Endothelial cell of umbilical vein (primary cell): Measurements from ENCODE around the gene ATF1. TPM values are rescaled to one million over a fixed set of nuclear protein-coding genes. Genes with fewer than 3 reads are reported as not detected.
A peak's percentile ranks its signal among the peaks of the same experiment; 100 is the strongest.

ENCODE experiments used
- BruUV-seq: library from RNA; stranded (reverse); fragments of 400-500 nt; replicated peaks from 2 replicates; lab custom pipeline; 2021; lab: Mats Ljungman, UMichigan
- CTCF ChIA-PET: fragments of 300-600, 350-600 bp; sonication (Branson Sonifier 250); formaldehyde crosslinking; loops from one replicate; lab custom pipeline; 2021; ENCODE audit warnings: antibody characterized with exemption, inconsistent platforms; lab: Charles Lee
- POLR2A ChIA-PET: fragments of 300-600, 350-600 bp; sonication (Branson Sonifier 250); formaldehyde crosslinking; loops from one replicate; lab custom pipeline; 2021; ENCODE audit warnings: antibody characterized with exemption, inconsistent platforms; lab: Charles Lee
- DNase-seq: peaks from one replicate; pipeline ENCODE4 v3.0.0-alpha.2; 2011; ENCODE audit warnings: low read depth, low spot score
- FAIRE-seq: peaks from 2 replicates; lab custom pipeline; 2011; peaks lifted over from hg19 to GRCh38; lab: Jason Lieb, UNC
- H2AFZ ChIP-seq: 2 replicates; pipeline ENCODE4 v1.6.0; 2012; ENCODE audit warnings: low read depth, low read length, control low read depth, inconsistent platforms
- H3K27ac ChIP-seq: 2 replicates; pipeline ENCODE4 v1.5.1; 2011; ENCODE audit warnings: low read depth, mild to moderate bottlenecking, control low read depth, low read length, moderate library complexity; ENCODE audit not compliant: insufficient read depth
- H3K27me3 ChIP-seq, 2 experiments: 2 replicates each; pipeline versions ENCODE4 v1.6.0 to v1.6.1; 2011; ENCODE audit warnings: low read length in 2 of 2, mixed read lengths in 1 of 2; ENCODE audit not compliant: control insufficient read depth in 2 of 2, insufficient read depth in 2 of 2
- H3K36me3 ChIP-seq, 2 experiments: 2 replicates in 1 of 2; 3 replicates in 1 of 2; pipeline ENCODE4 v1.5.1; 2011; ENCODE audit warnings: low read length in 2 of 2, mild to moderate bottlenecking in 1 of 2, moderate library complexity in 1 of 2; ENCODE audit not compliant: control insufficient read depth in 2 of 2, insufficient read depth in 2 of 2; ENCODE audit errors: extremely low read depth in 1 of 2
- H3K4me1 ChIP-seq: 3 replicates; pipeline ENCODE4 v1.5.1; 2011; ENCODE audit warnings: mild to moderate bottlenecking, low read length; ENCODE audit not compliant: control insufficient read depth, insufficient read depth; ENCODE audit errors: extremely low read depth
- H3K4me2 ChIP-seq: 2 replicates; pipeline ENCODE4 v1.6.1; 2011; ENCODE audit warnings: low read length, control low read depth, mixed read lengths; ENCODE audit not compliant: insufficient read depth
- H3K4me3 ChIP-seq, 3 experiments: fragments of 200-600 bp in 1 of 3; sonication (generic), shearing (Covaris generic) in 1 of 3; replicated peaks in 1 of 3; 2 replicates each; pipeline ENCODE4 v1.5.1; 2011 to 2016; ENCODE audit warnings: control low read depth in 3 of 3, low read length in 3 of 3, mild to moderate bottlenecking in 2 of 3, inconsistent platforms in 1 of 3, low read depth in 1 of 3, moderate library complexity in 1 of 3; ENCODE audit not compliant: insufficient read depth in 1 of 3
- H3K79me2 ChIP-seq: 2 replicates; pipeline ENCODE4 v1.6.0; 2012; ENCODE audit warnings: low read length, inconsistent platforms; ENCODE audit not compliant: control insufficient read depth, insufficient read depth
- H3K9ac ChIP-seq: replicated peaks from 2 replicates; pipeline ENCODE3; 2011; ENCODE audit warnings: low read length, control low read depth; ENCODE audit not compliant: insufficient read depth; ENCODE audit errors: extremely low read depth
- H3K9me1 ChIP-seq: replicated peaks from 3 replicates; pipeline ENCODE4 v1.6.0; 2011; ENCODE audit warnings: mild to moderate bottlenecking, low read length; ENCODE audit not compliant: control insufficient read depth, insufficient read depth; ENCODE audit errors: extremely low read depth
- H3K9me3 ChIP-seq: replicated peaks from 2 replicates; pipeline ENCODE4 v1.5.1; 2012; ENCODE audit warnings: low read length, inconsistent platforms; ENCODE audit not compliant: control insufficient read depth, insufficient read depth
- H4K20me1 ChIP-seq: replicated peaks from 2 replicates; pipeline ENCODE3; 2011; ENCODE audit warnings: mild to moderate bottlenecking, low read length; ENCODE audit not compliant: control insufficient read depth, insufficient read depth; ENCODE audit errors: extremely low read depth
- CTCF ChIP-seq, 2 donors: IDR thresholded peaks; 1 replicate in 1 of 2; 2 replicates in 1 of 2; pipeline ENCODE4 v1.5.1; 2011; ENCODE audit warnings: low read length in 2 of 2, mild to moderate bottlenecking in 2 of 2, moderate library complexity in 2 of 2, control low read depth in 1 of 2, inconsistent platforms in 1 of 2, low read depth in 1 of 2; ENCODE audit not compliant: insufficient read depth in 1 of 2; ENCODE audit errors: extremely low read depth in 1 of 2
- FOS ChIP-seq: IDR thresholded peaks from 2 replicates; pipeline ENCODE4 v1.6.1; 2011; ENCODE audit warnings: mild to moderate bottlenecking, low read length, moderate library complexity, borderline replicate concordance; ENCODE audit not compliant: insufficient read depth
- GATA2 ChIP-seq: IDR thresholded peaks from 2 replicates; pipeline ENCODE4 v1.7.0; 2011; ENCODE audit warnings: low read depth, mild to moderate bottlenecking, moderate library complexity, mixed read lengths, low read length; ENCODE audit not compliant: insufficient read length, insufficient read depth
- JUN ChIP-seq: IDR thresholded peaks from 2 replicates; pipeline ENCODE4 v1.6.1; 2011; ENCODE audit warnings: borderline replicate concordance, low read depth; ENCODE audit not compliant: insufficient read length, insufficient read depth
- MYC ChIP-seq: IDR thresholded peaks from one replicate; pipeline ENCODE4 v1.6.1; 2011; ENCODE audit warnings: mild to moderate bottlenecking, low read depth, low read length
- dilution Hi-C: fragments of 300-500 bp; cut with MboI; formaldehyde crosslinking; loops from one replicate; pipeline ENCODE4 v1.15.0; 2019; ENCODE audit warnings: low sequenced_read_pairs; ENCODE audit not compliant: extremely low pct_ligation_motif_present
- intact Hi-C: fragments of 100-400 bp; cut with micrococcal nuclease; formaldehyde crosslinking; loops from one replicate; pipeline ENCODE4 v1.10.0; 2022
- polyA plus RNA-seq, 4 experiments: library from polyadenylated mRNA; depleted of rRNA in 3 of 4; stranded (reverse) in 3 of 4; unstranded in 1 of 4; fragments of >200 nt; gene quantifications; 2 replicates each; pipeline versions ENCODE4 v1.2.1 to v1.2.3, GENCODE V29; 2011 to 2012; ENCODE audit warnings: missing spikeins in 1 of 4
- total RNA-seq: library from RNA; stranded (reverse); gene quantifications from 2 replicates; pipeline ENCODE4 v1.2.3, GENCODE V29; 2021
- TF ChIP-seq, protein P1 (sequence below): IDR thresholded peaks from 2 replicates; pipeline ENCODE4 v1.6.1; 2011; ENCODE audit not compliant: insufficient read depth, insufficient read length

ATF1 gene
- total and polyA plus RNA-seq, 2 donors (not counting 3 experiments of a cell fraction or from before 2014, with no cell fraction given), result 14.5 to 26.7 TPM

DNA sequence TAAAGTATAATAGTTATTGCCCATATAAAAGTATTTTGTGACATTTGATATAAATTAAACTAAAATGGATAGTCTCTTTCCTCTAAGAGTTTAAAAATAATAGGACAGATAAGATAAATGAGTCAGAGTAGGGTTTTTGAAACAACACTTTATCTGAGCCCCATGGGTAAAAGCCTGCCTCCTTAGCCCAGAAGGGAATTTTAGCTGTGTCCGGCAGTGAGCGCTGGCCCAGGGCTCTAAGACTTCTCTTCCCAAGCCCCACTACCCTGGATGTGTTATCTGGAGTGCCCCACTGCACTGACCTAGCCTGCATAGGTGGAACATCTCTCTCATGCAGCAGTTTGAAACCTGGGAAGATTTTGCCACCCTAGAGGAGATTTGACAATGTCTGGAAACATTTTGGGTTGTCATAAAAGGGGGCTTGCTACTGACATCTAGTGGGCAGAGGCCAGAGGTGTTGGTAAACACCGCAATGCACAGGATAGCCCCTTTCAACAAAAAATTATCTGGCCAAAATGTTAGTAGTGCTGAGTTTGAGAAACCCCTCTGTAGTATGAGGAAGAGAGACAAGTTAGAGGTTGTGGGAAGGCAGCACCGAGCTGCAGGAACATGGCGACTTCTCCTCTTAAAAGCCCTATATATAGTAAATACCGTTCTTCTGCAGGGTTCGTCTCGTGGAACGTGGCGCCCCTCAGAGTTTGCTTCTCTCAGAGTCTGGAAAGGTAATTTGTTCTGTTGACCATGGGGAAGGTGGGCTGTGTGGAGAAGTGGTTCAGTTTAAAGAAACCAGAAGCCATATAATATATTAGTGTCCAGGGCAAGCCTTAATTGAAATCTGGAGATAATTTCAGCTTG is 29.3 kb upstream of the ATF1 start:
- H3K4me2 ChIP-seq, result no peak overlapping the region
- BruUV-seq, result no TSS peak
- H3K27me3 ChIP-seq, result no peaks in the 10 kb centered on the region
- CTCF ChIA-PET, result interaction anchor here (0.8 to 2.0 kb wide), 7 partner anchors 10 to 607 kb away, joined by 3 to 17 read pairs (median 3); partner anchors contain the start of gene DIP2B
- no peaks in the 10 kb centered on the region for H3K9me1 ChIP-seq
- no peaks in the 10 kb centered on the region for H3K79me2 ChIP-seq
- no peaks in the 10 kb centered on the region for H3K9me3 ChIP-seq
- H3K4me3 ChIP-seq, result no peak overlapping the region
- intact Hi-C loops (loop anchor here (1.0 kb wide), 1 partner anchor 229 kb away; no protein-coding TSS in a partner anchor), dilution Hi-C loops (no loop called here)
- FAIRE-seq (peak; percentile 59), DNase-seq (peak; percentile 39)
- H3K27ac ChIP-seq, result no peak overlapping the region
- peaks cover 5 to 24% of the 10 kb centered on the region in 2 experiments for H3K36me3 ChIP-seq
- H3K9ac ChIP-seq, result no peak overlapping the region
- H2AFZ ChIP-seq, result no peak overlapping the region
- TF ChIP-seq MYC, result no peak
- no peak for TF ChIP-seq JUN
- TF ChIP-seq GATA2, result no peak
- TF ChIP-seq, protein P1, sequence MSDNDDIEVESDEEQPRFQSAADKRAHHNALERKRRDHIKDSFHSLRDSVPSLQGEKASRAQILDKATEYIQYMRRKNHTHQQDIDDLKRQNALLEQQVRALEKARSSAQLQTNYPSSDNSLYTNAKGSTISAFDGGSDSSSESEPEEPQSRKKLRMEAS, result no peak
- TF ChIP-seq CTCF (IDR thresholded peaks at IDR 0.05; ENCODE audit: extremely low read depth in 1 of 2, insufficient read depth in 1 of 2, low read depth in 1 of 2, low read length in 2 of 2), result peak; percentile 66 to 71
- TF ChIP-seq FOS, result no peak
- no peaks in the 10 kb centered on the region for H4K20me1 ChIP-seq
- POLR2A ChIA-PET, result no interaction called here
- H3K4me1 ChIP-seq, result no peaks in the 10 kb centered on the region
